Ishikawa (cell line): ENCODE data around the gene MTMR1.
A peak's percentile ranks its signal among the peaks of the same experiment; 100 is the strongest.

ENCODE experiments used
- CEBPB ChIP-seq: IDR thresholded peaks from 2 replicates; pipeline ENCODE4 v1.6.1; 2012
- CREB1 ChIP-seq: IDR thresholded peaks from 2 replicates; pipeline ENCODE4 v1.6.1; 2012; ENCODE audit warnings: low read depth
- EGR1 ChIP-seq: IDR thresholded peaks from 2 replicates; pipeline ENCODE4 v1.6.1; 2012
- EP300 ChIP-seq: IDR thresholded peaks from 2 replicates; pipeline ENCODE4 v1.6.1; 2012; ENCODE audit warnings: borderline replicate concordance
- FOXM1 ChIP-seq: IDR thresholded peaks from 2 replicates; pipeline ENCODE4 v1.6.1; 2012; ENCODE audit warnings: low read depth, borderline replicate concordance
- NFIC ChIP-seq: IDR thresholded peaks from 2 replicates; pipeline ENCODE4 v1.6.1; 2012
- RAD21 ChIP-seq: IDR thresholded peaks from 2 replicates; pipeline ENCODE4 v1.6.1; 2012; ENCODE audit warnings: low read depth
- TAF1 ChIP-seq: IDR thresholded peaks from 2 replicates; pipeline ENCODE4 v1.6.1; 2012; ENCODE audit warnings: low read depth, mild to moderate bottlenecking
- TCF12 ChIP-seq: IDR thresholded peaks from 2 replicates; pipeline ENCODE4 v1.6.1; 2012; ENCODE audit warnings: low read depth
- TEAD4 ChIP-seq: IDR thresholded peaks from 2 replicates; pipeline ENCODE4 v1.6.1; 2012
- YY1 ChIP-seq: IDR thresholded peaks from 2 replicates; pipeline ENCODE4 v1.6.1; 2012; ENCODE audit warnings: low read depth
- ZBTB7A ChIP-seq: IDR thresholded peaks from 2 replicates; pipeline ENCODE4 v1.6.1; 2012; ENCODE audit warnings: low read depth
- TF ChIP-seq, protein P1 (sequence below): IDR thresholded peaks from 2 replicates; pipeline ENCODE4 v1.6.1; 2012
- TF ChIP-seq, protein P2 (sequence below): IDR thresholded peaks from 2 replicates; pipeline ENCODE4 v1.6.1; 2012
- TF ChIP-seq, protein P3 (sequence below): IDR thresholded peaks from 2 replicates; pipeline ENCODE4 v1.6.1; 2012; ENCODE audit warnings: low read depth, mild to moderate bottlenecking

MTMR1 gene

DNA sequence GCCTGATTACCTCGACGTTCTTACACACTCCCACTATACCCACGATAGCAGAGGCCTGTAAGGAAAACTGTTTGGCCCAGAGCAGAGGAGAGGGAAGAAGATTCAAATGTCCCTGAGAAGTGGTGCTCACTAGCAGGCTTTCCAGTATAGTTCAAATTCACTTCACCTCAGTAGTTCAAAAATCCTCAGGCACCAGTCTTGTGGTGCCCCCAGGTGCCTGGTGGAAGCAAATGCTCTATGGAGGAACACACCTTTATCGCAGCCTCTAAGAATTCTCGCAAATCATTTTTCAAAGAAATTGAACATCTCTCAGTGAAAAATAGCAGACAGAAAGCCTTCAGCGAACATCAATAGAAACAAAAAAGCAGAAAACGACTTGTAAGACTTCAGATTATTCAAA lies 12.2 kb upstream of the MTMR1 start:
- TF ChIP-seq NFIC (no peak), RAD21 (peak; percentile 73)

DNA sequence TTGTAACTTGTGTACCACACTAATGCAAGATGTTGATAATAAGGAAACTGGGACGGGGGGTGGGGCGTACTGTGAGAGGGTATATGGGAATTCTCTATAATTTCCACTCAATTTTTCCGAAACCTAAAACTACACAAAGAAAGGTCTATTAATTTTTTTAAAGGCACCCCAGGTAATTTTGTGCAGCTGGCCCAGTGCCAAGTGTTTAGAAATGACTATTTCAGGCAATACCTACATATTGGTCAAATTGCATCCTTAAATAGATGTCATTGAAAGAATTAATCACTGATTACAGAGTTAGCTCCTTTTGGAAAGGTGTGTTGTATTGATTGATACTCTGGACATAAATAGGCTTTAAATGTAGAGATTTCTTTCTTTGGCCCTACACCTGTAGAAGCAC lies 10.1 kb upstream of the MTMR1 start:
- TF ChIP-seq NFIC (peak; percentile 42; the same call in 1 of the 2 replicates), TEAD4 (no peak), EGR1 (no peak), EP300 (no peak), FOXM1 (no peak), YY1 (no peak)
- TF ChIP-seq, protein P1, sequence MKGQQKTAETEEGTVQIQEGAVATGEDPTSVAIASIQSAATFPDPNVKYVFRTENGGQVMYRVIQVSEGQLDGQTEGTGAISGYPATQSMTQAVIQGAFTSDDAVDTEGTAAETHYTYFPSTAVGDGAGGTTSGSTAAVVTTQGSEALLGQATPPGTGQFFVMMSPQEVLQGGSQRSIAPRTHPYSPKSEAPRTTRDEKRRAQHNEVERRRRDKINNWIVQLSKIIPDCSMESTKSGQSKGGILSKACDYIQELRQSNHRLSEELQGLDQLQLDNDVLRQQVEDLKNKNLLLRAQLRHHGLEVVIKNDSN: no peak

DNA sequence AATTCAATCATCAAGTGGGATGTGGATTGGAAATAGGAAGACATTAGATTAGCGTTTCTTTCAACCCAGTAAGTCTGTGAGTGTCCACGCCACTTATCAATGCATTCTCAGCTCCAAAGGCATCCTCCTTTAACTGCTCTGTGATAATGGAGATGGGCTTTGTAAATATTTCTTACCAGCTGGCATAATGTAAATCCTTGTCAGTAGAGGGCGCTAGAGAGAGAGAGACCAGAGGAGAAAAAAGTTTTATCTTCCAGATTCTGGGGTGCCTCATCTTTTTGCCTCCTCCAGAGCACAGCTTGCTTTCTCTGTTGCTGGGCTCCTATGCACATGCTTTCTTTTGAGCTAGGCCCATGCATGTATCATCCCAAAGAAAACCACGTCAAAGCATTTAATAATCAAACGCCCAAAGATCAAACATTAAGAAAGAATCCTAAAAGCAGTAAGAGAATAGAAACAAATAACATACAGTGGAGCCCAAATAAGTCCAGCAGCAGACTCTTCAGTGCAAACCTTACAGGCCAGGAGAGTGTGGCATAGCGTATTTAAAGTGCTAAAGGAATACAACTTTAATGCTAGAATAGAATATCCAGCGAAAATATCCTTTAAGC lies 9.6 kb upstream of the MTMR1 start:
- TF ChIP-seq, protein P1: no peak
- TF ChIP-seq RAD21: peak; percentile 45

DNA sequence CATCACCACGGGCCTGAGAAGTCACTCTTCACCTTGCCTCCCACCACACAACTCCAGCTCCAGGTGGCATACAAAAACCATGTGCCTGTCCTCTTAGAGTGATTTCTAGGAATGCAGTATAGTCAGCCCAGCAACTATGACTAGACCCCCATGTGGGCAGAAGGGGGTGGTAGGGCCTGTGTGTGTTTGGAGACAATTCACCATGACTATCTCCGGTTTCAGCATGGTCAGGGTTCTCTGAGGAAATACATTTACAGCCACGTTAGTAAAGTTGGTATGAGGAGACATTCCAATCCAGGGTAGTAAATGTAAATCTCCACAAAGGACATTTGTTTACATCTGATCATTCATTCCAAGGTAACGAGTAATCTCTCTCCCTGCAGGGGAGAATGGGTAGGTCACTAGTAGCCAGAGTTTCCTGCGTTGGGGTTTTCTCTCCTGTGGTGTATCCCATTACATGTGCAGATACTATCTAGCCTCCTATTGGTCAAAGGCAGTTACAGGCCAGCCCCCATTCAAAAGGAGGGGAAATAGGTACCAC lies 4.2 kb upstream of the MTMR1 start:
- TF ChIP-seq NFIC (peak; percentile 11; the same call in 1 of the 2 replicates), TEAD4 (peak; percentile 5; the same call in 1 of the 2 replicates), TCF12 (0 out of 2 replicates have a peak, but pooled peaks have one; percentile 34), TAF1 (no peak)
- TF ChIP-seq, protein P2, sequence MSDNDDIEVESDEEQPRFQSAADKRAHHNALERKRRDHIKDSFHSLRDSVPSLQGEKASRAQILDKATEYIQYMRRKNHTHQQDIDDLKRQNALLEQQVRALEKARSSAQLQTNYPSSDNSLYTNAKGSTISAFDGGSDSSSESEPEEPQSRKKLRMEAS: peak; percentile 36; the same call in 1 of the 2 replicates

DNA sequence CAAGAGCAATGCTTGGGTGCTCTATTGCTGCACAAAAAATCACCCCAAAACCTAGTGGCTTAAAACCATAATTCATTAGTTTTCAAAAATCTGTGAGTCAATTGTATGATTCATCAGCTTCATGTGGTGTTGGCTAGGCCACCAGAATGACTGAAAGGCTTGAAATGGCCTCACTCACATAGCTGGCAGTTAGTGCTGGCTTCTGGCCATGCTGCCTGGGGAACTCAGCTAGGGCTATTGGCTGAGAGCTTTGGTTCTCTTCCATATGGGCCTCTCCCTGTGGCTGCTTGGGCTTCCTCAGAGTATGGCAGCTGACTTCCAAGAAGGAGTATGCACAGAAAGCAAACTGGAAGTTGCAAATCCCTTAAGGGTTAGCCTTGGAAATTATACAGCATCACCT lies 3.1 kb upstream of the MTMR1 start:
- TF ChIP-seq, protein P3, sequence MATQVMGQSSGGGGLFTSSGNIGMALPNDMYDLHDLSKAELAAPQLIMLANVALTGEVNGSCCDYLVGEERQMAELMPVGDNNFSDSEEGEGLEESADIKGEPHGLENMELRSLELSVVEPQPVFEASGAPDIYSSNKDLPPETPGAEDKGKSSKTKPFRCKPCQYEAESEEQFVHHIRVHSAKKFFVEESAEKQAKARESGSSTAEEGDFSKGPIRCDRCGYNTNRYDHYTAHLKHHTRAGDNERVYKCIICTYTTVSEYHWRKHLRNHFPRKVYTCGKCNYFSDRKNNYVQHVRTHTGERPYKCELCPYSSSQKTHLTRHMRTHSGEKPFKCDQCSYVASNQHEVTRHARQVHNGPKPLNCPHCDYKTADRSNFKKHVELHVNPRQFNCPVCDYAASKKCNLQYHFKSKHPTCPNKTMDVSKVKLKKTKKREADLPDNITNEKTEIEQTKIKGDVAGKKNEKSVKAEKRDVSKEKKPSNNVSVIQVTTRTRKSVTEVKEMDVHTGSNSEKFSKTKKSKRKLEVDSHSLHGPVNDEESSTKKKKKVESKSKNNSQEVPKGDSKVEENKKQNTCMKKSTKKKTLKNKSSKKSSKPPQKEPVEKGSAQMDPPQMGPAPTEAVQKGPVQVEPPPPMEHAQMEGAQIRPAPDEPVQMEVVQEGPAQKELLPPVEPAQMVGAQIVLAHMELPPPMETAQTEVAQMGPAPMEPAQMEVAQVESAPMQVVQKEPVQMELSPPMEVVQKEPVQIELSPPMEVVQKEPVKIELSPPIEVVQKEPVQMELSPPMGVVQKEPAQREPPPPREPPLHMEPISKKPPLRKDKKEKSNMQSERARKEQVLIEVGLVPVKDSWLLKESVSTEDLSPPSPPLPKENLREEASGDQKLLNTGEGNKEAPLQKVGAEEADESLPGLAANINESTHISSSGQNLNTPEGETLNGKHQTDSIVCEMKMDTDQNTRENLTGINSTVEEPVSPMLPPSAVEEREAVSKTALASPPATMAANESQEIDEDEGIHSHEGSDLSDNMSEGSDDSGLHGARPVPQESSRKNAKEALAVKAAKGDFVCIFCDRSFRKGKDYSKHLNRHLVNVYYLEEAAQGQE: no peak
- TF ChIP-seq NFIC (peak; percentile 63; the same call in 1 of the 2 replicates), TEAD4 (peak; percentile 47; the same call in 1 of the 2 replicates), TCF12 (peak; percentile 53; the same call in 1 of the 2 replicates), YY1 (peak; percentile 72)

DNA sequence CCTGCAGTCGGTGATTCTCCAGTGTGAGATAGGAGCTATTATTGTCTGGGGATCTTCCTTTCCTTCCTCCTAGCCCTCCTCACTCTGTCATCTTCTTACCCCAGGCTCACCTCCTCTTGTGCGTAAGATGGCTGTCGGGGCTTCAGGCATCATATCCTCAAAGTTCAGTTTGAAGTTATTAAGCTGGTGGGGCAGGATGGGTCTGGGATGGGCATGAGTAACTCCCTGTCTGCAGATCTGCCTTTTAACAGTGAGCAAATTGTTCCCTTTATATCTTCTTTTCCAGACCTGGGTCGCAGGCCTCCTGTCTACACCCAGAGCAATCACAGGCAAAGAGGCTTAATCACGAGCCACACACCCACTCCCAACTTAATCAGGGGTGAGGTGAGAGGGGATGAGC lies 900 bp upstream of the MTMR1 start:
- TF ChIP-seq CREB1: no peak
- no peak for TF ChIP-seq TAF1
- TF ChIP-seq, protein P3: no peak
- TF ChIP-seq ZBTB7A: no peak
- no peak for TF ChIP-seq TCF12
- TF ChIP-seq CEBPB: no peak
- TF ChIP-seq RAD21: no peak
- no peak for TF ChIP-seq FOXM1
- TF ChIP-seq EGR1: no peak
- no peak for TF ChIP-seq EP300
- TF ChIP-seq, protein P2: no peak
- no peak for TF ChIP-seq TEAD4
- no peak for TF ChIP-seq YY1
